Jurkat, Clone E6-1 (cell line): ENCODE measurements around the gene DNAJB6.
A peak's percentile ranks its signal among the peaks of the same experiment; 100 is the strongest.

Experiments
- DNase-seq: peaks from one replicate; pipeline ENCODE4 v3.0.0-alpha.2; 2011; ENCODE audit warnings: low read depth, low spot score
- H3K4me3 ChIP-seq: 2 replicates; pipeline ENCODE4 v1.5.1; 2011; ENCODE audit warnings: mild to moderate bottlenecking, low read length, control low read depth, moderate library complexity

DNAJB6 gene

GRCh38 chr7:157359581-157359980 lies 22.8 kb downstream of the DNAJB6 start:
- DNase-seq = no peak
- H3K4me3 ChIP-seq = no peak overlapping the region

GRCh38 chr7:157360483-157361025 lies 23.8 kb downstream of the DNAJB6 start:
- no peak overlapping the region for H3K4me3 ChIP-seq
- no peak for DNase-seq

GRCh38 chr7:157361537-157361936 lies 24.7 kb downstream of the DNAJB6 start:
- H3K4me3 ChIP-seq = no peak overlapping the region
- no peak for DNase-seq

- no peak overlapping the region for H3K4me3 ChIP-seq
- no peak for DNase-seq
Observed at GRCh38 chr7:157362729-157363128, 25.9 kb downstream of the DNAJB6 start.

- DNase-seq = no peak
- no peak overlapping the region for H3K4me3 ChIP-seq
Observed at GRCh38 chr7:157366722-157367121, 29.9 kb downstream of the DNAJB6 start.

GRCh38 chr7:157368955-157369354 lies 32.2 kb downstream of the DNAJB6 start:
- DNase-seq = no peak
- no peak overlapping the region for H3K4me3 ChIP-seq

GRCh38 chr7:157370742-157371141 lies 33.9 kb downstream of the DNAJB6 start:
- H3K4me3 ChIP-seq = no peak overlapping the region
- no peak for DNase-seq

- DNase-seq = no peak
- H3K4me3 ChIP-seq = no peak overlapping the region
Observed at GRCh38 chr7:157371296-157371695, 34.5 kb downstream of the DNAJB6 start.

GRCh38 chr7:157372300-157373232 lies 35.8 kb downstream of the DNAJB6 start:
- DNase-seq = no peak
- no peak overlapping the region for H3K4me3 ChIP-seq

- H3K4me3 ChIP-seq = no peak overlapping the region
- DNase-seq = no peak
Observed at GRCh38 chr7:157373493-157373892, 36.7 kb downstream of the DNAJB6 start.

- no peak for DNase-seq
- no peak overlapping the region for H3K4me3 ChIP-seq
Observed at GRCh38 chr7:157375410-157375809, 38.6 kb downstream of the DNAJB6 start.

- no peak overlapping the region for H3K4me3 ChIP-seq
- DNase-seq = no peak
Observed at GRCh38 chr7:157377436-157378124, 40.8 kb downstream of the DNAJB6 start.

GRCh38 chr7:157378390-157378789 lies 41.6 kb downstream of the DNAJB6 start:
- no peak for DNase-seq
- no peak overlapping the region for H3K4me3 ChIP-seq

- no peak for DNase-seq
- H3K4me3 ChIP-seq = no peak overlapping the region
Observed at GRCh38 chr7:157379493-157379892, 42.7 kb downstream of the DNAJB6 start.

GRCh38 chr7:157380416-157380815 lies 43.6 kb downstream of the DNAJB6 start:
- DNase-seq = no peak
- no peak overlapping the region for H3K4me3 ChIP-seq

GRCh38 chr7:157383868-157384267 lies 47.1 kb downstream of the DNAJB6 start:
- no peak for DNase-seq
- H3K4me3 ChIP-seq = no peak overlapping the region

- no peak for DNase-seq
- no peak overlapping the region for H3K4me3 ChIP-seq
Observed at GRCh38 chr7:157384301-157384700, 47.5 kb downstream of the DNAJB6 start.

- peak; percentile 94 for DNase-seq
- H3K4me3 ChIP-seq = no peak overlapping the region
Observed at GRCh38 chr7:157386979-157387800, 50.4 kb downstream of the DNAJB6 start.

- no peak for DNase-seq
- H3K4me3 ChIP-seq = no peak overlapping the region
Observed at GRCh38 chr7:157388301-157388700, 51.5 kb downstream of the DNAJB6 start.
